ENCODE results near the gene GLT1D1. TPM values are rescaled to one million over a fixed set of nuclear protein-coding genes. Genes with fewer than 3 reads are reported as not detected.

Gene GLT1D1
- total and polyA plus RNA-seq, 8 donors = 1.0 to 17.6 (median 2.6) TPM

DNA sequence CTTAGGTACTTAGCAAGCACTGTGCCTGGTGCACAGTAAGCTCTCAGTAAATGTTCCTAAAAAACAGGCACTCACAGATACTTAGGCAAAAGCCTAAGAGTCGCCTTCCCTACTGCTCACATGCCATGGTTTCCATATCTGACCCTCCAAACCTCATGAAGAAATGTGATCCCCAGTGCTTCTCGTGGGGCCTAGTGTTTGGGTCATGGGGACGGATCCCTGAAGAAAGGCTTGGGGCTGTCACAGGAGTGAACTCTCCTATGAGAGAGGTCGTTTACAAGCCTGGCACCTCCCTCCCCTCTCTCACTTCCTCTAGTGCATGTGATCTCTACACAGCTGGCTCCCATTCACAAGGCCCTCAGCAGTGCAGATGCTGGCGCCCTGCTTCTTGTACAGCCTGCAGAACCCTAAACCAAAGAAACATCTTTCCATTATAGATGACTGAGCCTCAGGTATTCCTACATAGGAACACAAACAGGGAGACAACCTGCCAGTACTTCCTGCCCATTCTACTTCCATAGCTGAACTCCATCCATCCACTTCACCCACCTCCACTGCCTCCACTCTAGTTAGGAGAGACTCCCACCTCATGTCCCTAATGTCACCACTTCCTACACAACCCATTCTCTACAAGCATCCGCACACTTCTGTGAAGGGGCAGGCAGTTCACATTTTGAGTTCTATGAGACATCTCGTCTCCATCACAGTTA, 32.4 kb upstream of the GLT1D1 start:
- Histone ChIP-seq H3K4me3 (peak overlapping the region in 1 of 2 donors; percentile 90), H3K4me1 (peaks cover 19 to 76% of the 10 kb centered on the region in 2 donors), H3K36me3 (no peaks in the 10 kb centered on the region), H3K27ac (peak overlapping the region; percentile 26 to 92), H3K9me3 (no peaks in the 10 kb centered on the region), H3K27me3 (no peaks in the 10 kb centered on the region)
- intact Hi-C loops (cut with DNase I) = no loop called here
- ATAC-seq (peak; percentile 30), DNase-seq (peak in 1 of 4 donors; percentile 79)
- TF ChIP-seq, protein P1, sequence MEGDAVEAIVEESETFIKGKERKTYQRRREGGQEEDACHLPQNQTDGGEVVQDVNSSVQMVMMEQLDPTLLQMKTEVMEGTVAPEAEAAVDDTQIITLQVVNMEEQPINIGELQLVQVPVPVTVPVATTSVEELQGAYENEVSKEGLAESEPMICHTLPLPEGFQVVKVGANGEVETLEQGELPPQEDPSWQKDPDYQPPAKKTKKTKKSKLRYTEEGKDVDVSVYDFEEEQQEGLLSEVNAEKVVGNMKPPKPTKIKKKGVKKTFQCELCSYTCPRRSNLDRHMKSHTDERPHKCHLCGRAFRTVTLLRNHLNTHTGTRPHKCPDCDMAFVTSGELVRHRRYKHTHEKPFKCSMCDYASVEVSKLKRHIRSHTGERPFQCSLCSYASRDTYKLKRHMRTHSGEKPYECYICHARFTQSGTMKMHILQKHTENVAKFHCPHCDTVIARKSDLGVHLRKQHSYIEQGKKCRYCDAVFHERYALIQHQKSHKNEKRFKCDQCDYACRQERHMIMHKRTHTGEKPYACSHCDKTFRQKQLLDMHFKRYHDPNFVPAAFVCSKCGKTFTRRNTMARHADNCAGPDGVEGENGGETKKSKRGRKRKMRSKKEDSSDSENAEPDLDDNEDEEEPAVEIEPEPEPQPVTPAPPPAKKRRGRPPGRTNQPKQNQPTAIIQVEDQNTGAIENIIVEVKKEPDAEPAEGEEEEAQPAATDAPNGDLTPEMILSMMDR (IDR thresholded peaks at IDR 0.05) = no peak

DNA sequence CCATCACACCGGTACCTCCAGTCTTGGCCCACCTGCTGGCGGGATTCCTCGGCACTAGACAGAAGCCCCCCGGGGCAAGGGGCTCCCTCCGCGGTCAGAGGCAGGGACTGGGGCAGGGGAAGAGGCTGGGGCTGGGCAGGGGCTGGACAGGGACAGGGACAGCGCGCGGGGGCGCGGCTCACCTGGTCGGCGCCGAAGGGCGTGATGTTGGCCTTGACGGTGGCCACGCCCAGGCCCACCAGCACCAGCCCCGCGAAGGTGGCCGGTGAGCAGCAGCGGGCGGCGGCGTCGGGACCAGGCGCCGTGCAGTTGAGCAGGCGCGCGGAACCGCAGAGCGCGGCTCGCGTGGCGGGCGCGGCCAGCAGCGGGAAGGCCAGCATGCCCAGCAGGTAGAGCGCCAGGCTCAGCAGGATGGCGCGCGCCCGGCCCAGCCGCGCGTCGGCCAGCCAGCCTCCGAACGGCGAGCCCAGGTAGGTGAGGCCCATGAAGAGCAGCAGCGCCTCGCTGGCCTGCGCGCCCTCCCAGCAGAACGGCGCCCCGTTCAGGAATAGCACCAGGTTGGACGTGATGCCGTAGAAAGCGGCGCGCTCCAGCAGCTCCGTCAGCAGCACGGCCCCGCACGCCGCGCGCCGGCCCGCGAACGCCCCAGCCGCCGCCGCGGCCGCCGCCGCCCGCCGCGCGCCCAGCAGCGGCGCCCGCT, 29.9 kb upstream of the GLT1D1 start:
- intact Hi-C loops (cut with DNase I) = no loop called here
- ATAC-seq (peak; percentile 31), DNase-seq (peak; percentile 21 to 90 (median 38))
- TF ChIP-seq, protein P1 (IDR thresholded peaks at IDR 0.05) = no peak
- peaks cover 17 to 53% of the 10 kb centered on the region in 2 donors for H3K4me1 ChIP-seq
- H3K4me3 ChIP-seq = peak overlapping the region; percentile 86 to 90
- peak overlapping the region; percentile 80 to 92 for H3K27ac ChIP-seq
- H3K9me3 ChIP-seq = no peaks in the 10 kb centered on the region
- no peaks in the 10 kb centered on the region for H3K27me3 ChIP-seq
- H3K36me3 ChIP-seq = no peaks in the 10 kb centered on the region

DNA sequence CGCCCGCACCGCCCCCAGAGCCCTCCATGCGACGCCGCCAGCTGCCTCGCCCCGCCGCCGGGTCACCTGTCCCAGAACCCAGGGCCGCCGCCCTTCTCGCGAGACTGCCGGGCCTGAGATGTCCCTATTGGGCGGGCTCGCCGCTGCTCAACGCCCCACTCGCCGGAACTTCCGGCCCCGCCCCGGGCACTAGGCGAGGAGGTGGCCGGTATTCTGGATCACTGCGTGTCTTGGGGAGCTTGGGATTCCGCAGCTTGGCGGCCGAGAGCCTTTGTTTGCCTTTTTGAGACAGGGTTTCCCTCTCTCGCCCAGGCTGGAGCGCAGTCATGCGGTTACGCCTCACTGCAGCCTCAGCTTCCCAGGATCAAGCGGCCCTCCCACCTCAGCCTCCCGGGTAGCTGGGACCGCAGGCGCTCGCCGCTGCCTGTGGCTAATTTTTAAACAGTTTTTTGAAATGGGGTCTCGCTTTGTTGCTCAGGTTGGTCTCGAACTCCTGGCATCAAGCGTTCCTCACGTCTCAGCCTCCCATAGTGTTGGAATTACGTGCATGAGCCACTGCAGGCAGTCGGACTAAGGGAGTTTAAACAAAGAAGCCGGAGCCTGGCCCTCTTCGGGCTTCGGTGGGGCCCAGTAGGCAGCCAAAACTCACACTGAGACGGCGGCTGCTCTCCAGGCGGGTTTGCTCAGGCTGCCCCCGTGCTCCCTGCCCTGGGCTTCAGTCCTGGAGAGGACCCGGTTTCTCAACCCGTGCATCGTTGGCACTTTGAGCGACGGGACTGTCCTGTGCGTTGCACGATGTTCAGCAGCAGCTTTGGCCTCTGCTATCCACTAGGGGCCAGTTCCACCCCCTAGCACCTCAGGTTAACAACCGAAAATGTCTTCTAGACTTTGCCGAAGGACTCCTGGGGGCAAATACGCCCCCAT, 29.1 kb upstream of the GLT1D1 start, which contains the start of gene SLC15A4:
Gene SLC15A4, minus strand, starts transcription at position 43 of the 924 bp plus-strand sequence. Its CDS starts 15 bp downstream, at position 28.
- Histone ChIP-seq H3K27ac (peak within 1 kb of the TSS; percentile 84 to 92), H3K4me1 (peaks cover 14 to 51% of the 10 kb centered on the region in 2 donors), H3K9me3 (no peaks in the 10 kb centered on the region), H3K36me3 (no peaks in the 10 kb centered on the region), H3K27me3 (no peaks in the 10 kb centered on the region), H3K4me3 (peak within 1 kb of the TSS; percentile 86 to 90)
- TF ChIP-seq, protein P1 (IDR thresholded peaks at IDR 0.05) = no peak
- DNase-seq (peak; percentile 89 to 99 (median 97)), ATAC-seq (peak; percentile 98)
- intact Hi-C loops (cut with DNase I) = no loop called here

GRCh38 chr12:128825835-128826234, 27.4 kb upstream of the GLT1D1 start:
- peaks cover 14 to 49% of the 10 kb centered on the region in 2 donors for H3K4me1 ChIP-seq
- intact Hi-C loops (cut with DNase I) = no loop called here

More at GRCh38 chr12:128825835-128826234, 27.4 kb upstream of the GLT1D1 start:
- no peak for ATAC-seq
- Histone ChIP-seq H3K4me3 (no peak overlapping the region), H3K27ac (no peak overlapping the region), H3K27me3 (no peaks in the 10 kb centered on the region), H3K9me3 (no peaks in the 10 kb centered on the region), H3K36me3 (no peaks in the 10 kb centered on the region)
- TF ChIP-seq, protein P1 (IDR thresholded peaks at IDR 0.05) = no peak
- DNase-seq = no peak
